Activated CD8-positive, alpha-beta T cell treated with anti-CD3 and anti-CD28 coated beads, Interleukin-2, amount 10 ng/mL, durations not matched to agents 7 days and 5 days (primary cell): ENCODE results near the gene CIDEB. TPM values are rescaled to one million over a fixed set of nuclear protein-coding genes. Genes with fewer than 3 reads are reported as not detected.

Experiments used
- ATAC-seq: fragments of 150-1000 bp; cut with Tn5 transposase; one replicate; pipeline ENCODE4 v1.10.0; 2021; ENCODE audit warnings: moderate library complexity
- CTCF ChIA-PET: fragments of 350-600 bp; sonication (Branson Sonifier 250); formaldehyde crosslinking; loops from one replicate; lab custom pipeline; 2021; ENCODE audit warnings: antibody characterized with exemption; lab: Charles Lee
- POLR2A ChIA-PET: fragments of 350-600 bp; sonication (Branson Sonifier 250); formaldehyde crosslinking; loops from one replicate; lab custom pipeline; 2021; ENCODE audit warnings: antibody characterized with exemption; lab: Charles Lee
- DNase-seq: peaks from one replicate; pipeline ENCODE4 v3.0.0-alpha.2; 2020
- H3K27ac Mint-ChIP-seq: one replicate; pipeline ENCODE4 v1.8.0; 2021; ENCODE audit warnings: mild to moderate bottlenecking, mixed read lengths
- H3K27me3 Mint-ChIP-seq: one replicate; pipeline ENCODE4 v1.8.0; 2021; ENCODE audit warnings: low read depth, mixed read lengths
- H3K36me3 Mint-ChIP-seq: one replicate; pipeline ENCODE4 v1.8.0; 2021; ENCODE audit warnings: low read depth, mixed read lengths
- H3K4me1 Mint-ChIP-seq: one replicate; pipeline ENCODE4 v1.8.0; 2021; ENCODE audit warnings: low read depth, mixed read lengths
- H3K4me3 Mint-ChIP-seq: one replicate; pipeline ENCODE4 v1.8.0; 2021; ENCODE audit warnings: mild to moderate bottlenecking, mixed read lengths
- H3K9me3 Mint-ChIP-seq: one replicate; pipeline ENCODE4 v1.8.0; 2022; ENCODE audit warnings: mixed read lengths; ENCODE audit not compliant: insufficient read depth
- total RNA-seq, 2 experiments: library from RNA; stranded (reverse); gene quantifications; one replicate each; pipeline ENCODE4 v1.2.3, GENCODE V29; 2021

CIDEB gene
- total RNA-seq, 2 experiments from 2014 or later, result 47.2 to 48.2 TPM

- ChIA-PET CTCF (interaction anchor here (1.0 to 8.4 kb wide), 6 partner anchors 7 to 35 kb away, joined by 3 to 57 read pairs (median 17); partner anchors contain the start of genes CIDEB, LTB4R, LTB4R2 and RABGGTA), POLR2A (interaction anchor here (1.6 kb wide), 1 partner anchor 35 kb away, joined by 6 read pairs; the partner anchor contains the start of gene TINF2)
Observed at GRCh38 chr14:24277606-24278321, 30.0 kb downstream of the CIDEB start.

DNA sequence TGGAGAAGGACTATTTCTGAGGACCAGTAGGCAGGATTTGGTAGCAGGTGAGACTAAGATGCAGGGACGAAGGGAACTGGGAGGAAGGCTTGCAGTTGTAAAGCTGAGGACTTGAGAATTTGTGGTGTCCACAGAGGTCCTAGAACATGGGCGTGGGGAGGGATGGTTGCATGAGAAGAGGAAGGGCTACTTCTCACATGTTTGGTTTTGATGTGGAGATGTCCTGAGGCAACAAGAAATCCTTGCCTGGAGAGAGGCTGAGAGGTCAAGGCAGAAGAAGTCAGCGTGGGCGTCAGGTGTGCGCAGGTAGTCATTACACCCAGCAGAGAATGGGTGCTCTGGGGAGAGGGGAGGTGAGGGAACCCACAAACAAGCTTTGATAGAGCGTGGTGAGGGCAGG lies 30.7 kb downstream of the CIDEB start:
- ChIA-PET POLR2A (interaction anchor here (1.6 kb wide), 1 partner anchor 34 kb away, joined by 6 read pairs; the partner anchor contains the start of gene TINF2), CTCF (interaction anchor here (1.0 to 8.4 kb wide), 4 partner anchors 18 to 35 kb away, joined by 3 to 57 read pairs (median 31); partner anchors contain the start of genes CIDEB, LTB4R, LTB4R2 and TINF2)
- Mint-ChIP-seq H3K9me3 (no peaks in the 10 kb centered on the region), H3K27ac (no peak overlapping the region), H3K4me3 (no peak overlapping the region), H3K36me3 (peaks cover 2% of the 10 kb centered on the region), H3K4me1 (peaks cover 54% of the 10 kb centered on the region), H3K27me3 (no peaks in the 10 kb centered on the region)
- DNase-seq (no peak), ATAC-seq (no peak)

More at GRCh38 chr14:24277606-24278321, 30.0 kb downstream of the CIDEB start:
- H3K36me3 Mint-ChIP-seq, result peaks cover 2% of the 10 kb centered on the region
- peaks cover 47% of the 10 kb centered on the region for H3K4me1 Mint-ChIP-seq
- no peak overlapping the region for H3K4me3 Mint-ChIP-seq
- H3K27ac Mint-ChIP-seq, result no peak overlapping the region
- H3K9me3 Mint-ChIP-seq, result no peaks in the 10 kb centered on the region
- H3K27me3 Mint-ChIP-seq, result no peaks in the 10 kb centered on the region
- DNase-seq (no peak), ATAC-seq (no peak)

DNA sequence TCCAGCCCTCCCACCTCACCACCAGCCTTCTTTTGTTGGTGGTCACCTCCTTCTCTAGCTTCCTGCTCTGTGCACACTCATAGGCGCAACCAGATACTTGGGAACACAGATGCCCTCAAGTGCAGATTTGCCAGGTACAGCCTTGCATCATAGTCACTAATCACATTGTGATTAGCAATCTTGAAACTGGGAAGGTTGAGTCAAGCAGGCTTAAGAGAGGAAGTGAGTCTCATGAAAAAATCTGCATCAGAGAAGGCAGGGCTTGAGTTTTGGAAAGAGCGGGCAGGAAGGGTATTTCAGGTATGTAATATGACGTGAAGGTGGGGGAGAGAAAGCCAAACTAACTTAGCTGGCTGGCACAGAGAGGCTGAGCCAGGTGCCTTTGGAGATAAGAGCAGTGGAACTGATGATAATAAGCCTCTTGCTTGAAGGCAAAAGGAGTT lies 33.7 kb downstream of the CIDEB start:
- POLR2A ChIA-PET, result interaction anchor here (0.7 to 1.9 kb wide), 6 partner anchors 16 to 113 kb away, joined by 4 to 19 read pairs (median 6); partner anchors contain the start of genes CHMP4A, IRF9 and TINF2
- H3K9me3 Mint-ChIP-seq, result no peaks in the 10 kb centered on the region

GRCh38 chr14:24273422-24273998 lies 34.3 kb downstream of the CIDEB start:
- ChIA-PET POLR2A (interaction anchor here (0.7 to 1.9 kb wide), 6 partner anchors 16 to 112 kb away, joined by 4 to 19 read pairs (median 6); partner anchors contain the start of genes CHMP4A, IRF9 and TINF2), CTCF (interaction anchor here (0.7 to 8.7 kb wide), 15 partner anchors 16 to 215 kb away, joined by 3 to 98 read pairs (median 8); partner anchors contain the start of genes CIDEB, DHRS1, KHNYN and LTB4R)
- Mint-ChIP-seq H3K27me3 (no peaks in the 10 kb centered on the region), H3K4me3 (no peak overlapping the region), H3K36me3 (peaks cover 7% of the 10 kb centered on the region), H3K27ac (peak overlapping the region; percentile 82), H3K4me1 (peaks cover 60% of the 10 kb centered on the region), H3K9me3 (no peaks in the 10 kb centered on the region)
- DNase-seq (no peak), ATAC-seq (no peak)

More for the DNA sequence above, 33.7 kb downstream of the CIDEB start:
- ATAC-seq (peak; percentile 2), DNase-seq (peak; percentile 57)
- H3K27me3 Mint-ChIP-seq, result no peaks in the 10 kb centered on the region
- peaks cover 6% of the 10 kb centered on the region for H3K36me3 Mint-ChIP-seq
- peak overlapping the region; percentile 82 for H3K27ac Mint-ChIP-seq
- no peak overlapping the region for H3K4me3 Mint-ChIP-seq
- CTCF ChIA-PET, result interaction anchor here (0.7 to 8.7 kb wide), 15 partner anchors 16 to 216 kb away, joined by 3 to 98 read pairs (median 8); partner anchors contain the start of genes CIDEB, DHRS1, KHNYN and LTB4R
- H3K4me1 Mint-ChIP-seq, result peaks cover 65% of the 10 kb centered on the region

DNA sequence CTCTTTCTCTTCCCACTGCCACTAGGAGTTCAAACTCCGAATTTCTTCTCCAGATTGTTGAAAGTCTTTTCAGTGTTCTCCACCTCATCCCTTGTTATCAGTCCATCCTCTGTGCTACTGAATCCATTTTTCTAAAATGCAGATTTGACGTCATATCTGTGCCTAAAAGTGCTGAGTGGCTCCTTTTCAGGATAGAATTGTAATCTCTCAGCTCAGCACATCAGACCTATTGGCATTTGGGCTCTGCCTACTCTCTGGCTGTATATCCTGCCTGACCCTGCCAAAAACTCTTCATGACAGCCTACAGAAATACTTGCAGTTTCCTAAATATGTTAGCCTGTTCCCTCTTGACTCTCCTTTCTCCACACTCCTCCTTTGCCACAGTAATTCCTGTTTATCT lies 35.3 kb downstream of the CIDEB start:
- peak overlapping the region; percentile 90 for H3K4me3 Mint-ChIP-seq
- peaks cover 9% of the 10 kb centered on the region for H3K36me3 Mint-ChIP-seq
- POLR2A ChIA-PET, result interaction anchor here (1.2 to 5.0 kb wide), 6 partner anchors 20 to 158 kb away, joined by 3 to 48 read pairs (median 12); partner anchors contain the start of genes CBLN3, IRF9, KHNYN and LTB4R
- peaks cover 50% of the 10 kb centered on the region for H3K4me1 Mint-ChIP-seq
- CTCF ChIA-PET, result interaction anchor here (1.0 to 8.7 kb wide), 8 partner anchors 19 to 38 kb away, joined by 3 to 98 read pairs (median 22); partner anchors contain the start of genes CIDEB, DHRS1, LTB4R2 and NOP9
- DNase-seq (no peak), ATAC-seq (no peak)
- no peaks in the 10 kb centered on the region for H3K27me3 Mint-ChIP-seq
- no peaks in the 10 kb centered on the region for H3K9me3 Mint-ChIP-seq
- H3K27ac Mint-ChIP-seq, result peak overlapping the region; percentile 91

DNA sequence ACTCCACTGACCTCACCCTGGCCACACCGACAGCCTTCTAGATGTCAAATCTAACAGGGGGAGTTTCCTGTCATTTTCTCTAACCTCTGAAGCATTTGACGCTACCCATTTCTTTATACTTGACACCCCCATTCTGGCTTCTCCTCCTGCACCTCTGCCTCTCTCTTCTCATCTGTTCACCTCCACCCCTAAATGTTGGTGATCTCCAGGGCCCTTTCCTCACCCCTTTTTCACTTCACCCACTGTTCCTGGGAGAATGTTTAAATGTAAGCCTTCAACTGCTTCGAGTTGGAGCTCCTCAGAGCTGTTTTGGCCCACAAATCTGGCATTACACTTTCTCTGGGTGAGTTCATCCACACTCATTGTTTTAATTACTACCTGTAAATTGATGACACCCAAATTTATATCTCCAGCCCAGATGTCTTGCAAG lies 35.9 kb downstream of the CIDEB start:
- Mint-ChIP-seq H3K4me3 (peak overlapping the region; percentile 90), H3K27me3 (no peaks in the 10 kb centered on the region), H3K36me3 (peaks cover 13% of the 10 kb centered on the region), H3K27ac (peak overlapping the region; percentile 91), H3K9me3 (no peaks in the 10 kb centered on the region), H3K4me1 (peaks cover 47% of the 10 kb centered on the region)
- ChIA-PET CTCF (interaction anchor here (1.0 to 8.7 kb wide), 14 partner anchors 9 to 216 kb away, joined by 3 to 98 read pairs (median 13); partner anchors contain the start of genes CHMP4A, CIDEB, DCAF11 and DHRS1), POLR2A (interaction anchor here (0.7 to 5.0 kb wide), 16 partner anchors 8 to 159 kb away, joined by 3 to 48 read pairs (median 7); partner anchors contain the start of genes CBLN3, CHMP4A, DHRS1 and GMPR2)
- ATAC-seq (no peak), DNase-seq (no peak)

DNA sequence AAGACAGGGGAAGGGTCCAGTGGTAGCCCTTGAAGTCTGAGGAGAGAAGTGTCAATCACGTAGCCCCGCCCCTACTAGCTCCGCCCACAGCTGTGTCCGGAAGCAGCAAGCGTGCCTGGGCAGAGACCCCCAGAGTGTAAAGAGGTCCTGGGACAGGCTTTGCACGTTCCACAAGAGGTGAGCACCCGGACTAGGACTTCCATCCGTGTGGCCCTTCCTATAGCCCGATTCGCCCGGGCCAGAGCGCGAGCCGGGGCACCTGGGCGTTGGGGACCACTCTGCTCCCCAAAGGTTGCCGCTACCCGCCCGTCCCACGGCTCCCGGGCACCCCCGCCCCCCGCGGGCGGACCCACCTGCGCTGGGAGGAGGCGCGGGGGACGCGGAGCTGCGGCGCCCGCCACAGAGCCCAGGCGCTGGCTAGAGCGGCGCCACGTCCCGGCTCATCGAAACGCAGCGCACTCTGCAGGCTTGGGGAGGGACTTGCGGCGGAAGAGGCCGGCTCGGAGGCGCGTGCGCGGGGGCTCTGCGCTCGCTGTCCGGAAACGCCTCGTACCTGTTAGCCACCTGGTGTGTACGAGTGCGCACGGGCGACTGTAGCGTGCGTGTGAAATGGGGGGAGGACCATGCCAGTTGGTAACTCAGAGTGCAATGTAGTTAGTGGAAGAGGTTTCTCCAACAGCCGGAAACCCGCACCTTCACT lies 36.5 kb downstream of the CIDEB start, which contains the start of gene RABGGTA:
TSS of gene RABGGTA (minus strand) at position 464 of the 700 bp plus-strand sequence. CDS start 482 bp downstream, outside the sequence.
- peaks cover 19% of the 10 kb centered on the region for H3K36me3 Mint-ChIP-seq
- DNase-seq (peak; percentile 93), ATAC-seq (peak; percentile 94)
- ChIA-PET CTCF (interaction anchor here (0.7 to 8.7 kb wide), 19 partner anchors 9 to 216 kb away, joined by 3 to 98 read pairs (median 5); partner anchors contain the start of genes CHMP4A, CIDEB, DCAF11 and DHRS1), POLR2A (interaction anchor here (0.6 to 5.0 kb wide), 20 partner anchors 9 to 159 kb away, joined by 3 to 48 read pairs (median 6); partner anchors contain the start of genes CBLN3, CHMP4A, DHRS1 and GMPR2)
- peaks cover 47% of the 10 kb centered on the region for H3K4me1 Mint-ChIP-seq
- H3K4me3 Mint-ChIP-seq, result peak within 1 kb of the TSS; percentile 90
- H3K27ac Mint-ChIP-seq, result peak within 1 kb of the TSS; percentile 91
- H3K27me3 Mint-ChIP-seq, result no peaks in the 10 kb centered on the region
- no peaks in the 10 kb centered on the region for H3K9me3 Mint-ChIP-seq

- Mint-ChIP-seq H3K36me3 (peaks cover 21% of the 10 kb centered on the region), H3K27me3 (no peaks in the 10 kb centered on the region), H3K4me3 (peak overlapping the region; percentile 90), H3K4me1 (peaks cover 47% of the 10 kb centered on the region), H3K27ac (peak overlapping the region; percentile 91), H3K9me3 (no peaks in the 10 kb centered on the region)
- no peak for ATAC-seq
- CTCF ChIA-PET, result interaction anchor here (0.7 to 8.7 kb wide), 17 partner anchors 9 to 215 kb away, joined by 3 to 98 read pairs (median 6); partner anchors contain the start of genes CHMP4A, CIDEB, DCAF11 and DHRS1
- no peak for DNase-seq
- POLR2A ChIA-PET, result interaction anchor here (0.6 to 5.0 kb wide), 17 partner anchors 9 to 160 kb away, joined by 3 to 48 read pairs (median 7); partner anchors contain the start of genes CBLN3, CHMP4A, DHRS1 and GMPR2
Observed at GRCh38 chr14:24270537-24271133, 37.1 kb downstream of the CIDEB start.

DNA sequence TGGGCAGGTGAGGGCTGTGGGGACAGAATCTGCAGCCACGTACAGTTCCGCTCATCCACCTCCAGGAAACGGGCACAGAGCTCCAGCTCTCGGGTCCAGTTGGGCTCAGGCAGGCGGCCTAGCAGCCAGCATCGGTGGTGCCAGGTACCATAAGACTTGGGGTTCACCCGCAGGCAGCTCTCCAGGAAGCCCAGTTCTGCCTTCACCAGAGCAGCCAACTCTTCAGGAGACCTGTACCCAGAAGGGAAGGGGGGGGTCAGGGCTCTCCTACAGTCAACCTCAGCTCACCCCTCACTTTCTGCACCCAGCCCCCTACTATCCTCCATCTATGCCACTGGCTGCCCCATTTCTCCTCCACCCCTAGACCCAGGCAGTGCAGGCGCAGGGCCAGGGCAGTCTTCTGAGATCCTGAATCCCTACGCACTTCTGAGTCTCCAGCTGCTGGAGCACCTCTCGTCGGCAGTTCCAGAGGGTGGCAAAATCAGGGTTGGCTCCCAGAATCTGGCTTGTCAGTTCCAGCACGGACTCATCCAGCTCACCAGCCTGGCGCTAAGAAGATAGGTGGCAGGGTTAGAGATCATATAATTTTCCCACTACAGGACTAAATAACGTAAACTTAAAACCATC lies 37.8 kb downstream of the CIDEB start:
- H3K9me3 Mint-ChIP-seq, result no peaks in the 10 kb centered on the region
- DNase-seq, result no peak
- H3K4me3 Mint-ChIP-seq, result peak overlapping the region; percentile 90
- ChIA-PET POLR2A (interaction anchor here (0.7 to 5.0 kb wide), 9 partner anchors 13 to 160 kb away, joined by 3 to 48 read pairs (median 13); partner anchors contain the start of genes CBLN3, CHMP4A, DHRS1 and KHNYN), CTCF (interaction anchor here (1.3 to 8.7 kb wide), 9 partner anchors 8 to 156 kb away, joined by 4 to 98 read pairs (median 24); partner anchors contain the start of genes CIDEB, DCAF11, DHRS1 and NOP9)
- peaks cover 21% of the 10 kb centered on the region for H3K36me3 Mint-ChIP-seq
- H3K27me3 Mint-ChIP-seq, result no peaks in the 10 kb centered on the region
- peak overlapping the region; percentile 91 for H3K27ac Mint-ChIP-seq
- H3K4me1 Mint-ChIP-seq, result peaks cover 46% of the 10 kb centered on the region
- ATAC-seq, result no peak
